ENCODE results near the gene SYDE1.
"Not testable (repeated sequence)": the region's sequence is repeated elsewhere in the genome, so short reads cannot be mapped to it uniquely, and the experiment has no call there.

- not testable (repeated sequence) for TF ChIP-seq POLR2AphosphoS5 (IDR thresholded peaks at IDR 0.05); CTCF (IDR thresholded peaks at IDR 0.05; ENCODE audit: poor library complexity, severe bottlenecking); RAD21 (conservative IDR thresholded peaks at IDR 0.05); REST (IDR thresholded peaks at IDR 0.05; ENCODE audit: borderline replicate concordance); TAF1 (IDR thresholded peaks at IDR 0.05; ENCODE audit: low read depth); MXI1 (conservative IDR thresholded peaks at IDR 0.05; ENCODE audit: poor library complexity, severe bottlenecking); EP300 (conservative IDR thresholded peaks at IDR 0.05; ENCODE audit: poor library complexity, severe bottlenecking); EZH2 (IDR thresholded peaks at IDR 0.05; ENCODE audit: borderline replicate concordance, insufficient read depth, low read length, poor library complexity, severe bottlenecking)
Observed at GRCh38 chr19:15080002-15080401, 27.2 kb upstream of the SYDE1 start.

All from neural cell (in vitro differentiated cells).